RKO (cell line): ENCODE data around the gene BZW2.

ENCODE experiments used
- DNase-seq: peaks from one replicate; pipeline ENCODE4 v3.0.0-alpha.2; 2016; ENCODE audit warnings: low spot score

Gene BZW2

GRCh38 chr7:16718111-16718656 lies 72.2 kb downstream of the BZW2 start:
- no peak for DNase-seq

- DNase-seq = peak; percentile 46
Observed at GRCh38 chr7:16719699-16720098, 73.7 kb downstream of the BZW2 start.

- no peak for DNase-seq
Observed at GRCh38 chr7:16721541-16721940, 75.6 kb downstream of the BZW2 start.

- no peak for DNase-seq
Observed at GRCh38 chr7:16724344-16724743, 78.4 kb downstream of the BZW2 start.

- no peak for DNase-seq
Observed at GRCh38 chr7:16726189-16726588, 80.2 kb downstream of the BZW2 start.

GRCh38 chr7:16727736-16728135 lies 81.8 kb downstream of the BZW2 start:
- DNase-seq = no peak

GRCh38 chr7:16728811-16729210 lies 82.8 kb downstream of the BZW2 start:
- DNase-seq = no peak

- DNase-seq = no peak
Observed at GRCh38 chr7:16729541-16729940, 83.6 kb downstream of the BZW2 start.

- DNase-seq = no peak
Observed at GRCh38 chr7:16730937-16731336, 85.0 kb downstream of the BZW2 start.

GRCh38 chr7:16732828-16733227 lies 86.8 kb downstream of the BZW2 start:
- no peak for DNase-seq

GRCh38 chr7:16734148-16734726 lies 88.3 kb downstream of the BZW2 start:
- no peak for DNase-seq

GRCh38 chr7:16735020-16735419 lies 89.0 kb downstream of the BZW2 start:
- DNase-seq = no peak

- no peak for DNase-seq
Observed at GRCh38 chr7:16738011-16738688, 92.2 kb downstream of the BZW2 start.

- DNase-seq = peak; percentile 91
Observed at GRCh38 chr7:16739863-16740622, 94.1 kb downstream of the BZW2 start.

- no peak for DNase-seq
Observed at GRCh38 chr7:16740623-16740953, 94.6 kb downstream of the BZW2 start.

- DNase-seq = no peak
Observed at GRCh38 chr7:16740996-16741395, 95.0 kb downstream of the BZW2 start.

- no peak for DNase-seq
Observed at GRCh38 chr7:16741676-16742075, 95.7 kb downstream of the BZW2 start.

GRCh38 chr7:16742547-16742946 lies 96.6 kb downstream of the BZW2 start:
- DNase-seq = no peak

- no peak for DNase-seq
Observed at GRCh38 chr7:16743236-16743635, 97.3 kb downstream of the BZW2 start.

- no peak for DNase-seq
Observed at GRCh38 chr7:16744518-16745250, 98.7 kb downstream of the BZW2 start.

GRCh38 chr7:16745645-16746044 lies 99.7 kb downstream of the BZW2 start:
- DNase-seq = no peak

- no peak for DNase-seq
Observed at GRCh38 chr7:16747102-16747501, 101.1 kb downstream of the BZW2 start.
